GM11168 (cell line): ENCODE measurements around the gene LGALS1.
"Not testable (repeated sequence)": the region's sequence is repeated elsewhere in the genome, so short reads cannot be mapped to it uniquely, and the experiment has no call there.

Experiments used
- in situ Hi-C: fragments of 300-500 bp; cut with MboI; formaldehyde crosslinking; loops from one replicate; pipeline ENCODE4 v1.12.0; 2022; ENCODE audit warnings: low sequenced_read_pairs; ENCODE audit not compliant: unreplicated experiment

LGALS1 gene

DNA sequence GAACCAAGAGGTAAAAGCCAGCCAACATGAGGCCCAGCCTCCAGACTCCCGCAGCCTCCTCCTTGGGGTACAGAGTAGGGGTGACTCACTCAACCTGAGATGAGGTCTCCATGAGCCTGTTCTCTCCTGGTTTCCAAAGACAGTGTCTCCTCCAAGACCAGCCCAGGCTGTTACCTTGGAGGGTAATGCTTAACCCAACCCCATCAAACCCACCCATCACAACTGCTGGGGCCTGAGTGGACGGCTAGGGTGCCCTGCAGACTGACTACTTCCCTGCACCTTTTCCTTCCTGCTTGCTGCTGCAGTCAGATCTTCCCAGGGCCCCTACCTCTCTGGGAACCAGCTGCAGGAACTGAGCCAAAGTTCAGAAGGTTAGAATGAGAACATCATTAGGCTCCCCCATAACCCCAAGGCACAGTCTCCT is 5.6 kb downstream of the LGALS1 start:
- in situ Hi-C loops = loop anchor here (10.0 kb wide), 1 partner anchor 56 kb away; no protein-coding TSS in a partner anchor

DNA sequence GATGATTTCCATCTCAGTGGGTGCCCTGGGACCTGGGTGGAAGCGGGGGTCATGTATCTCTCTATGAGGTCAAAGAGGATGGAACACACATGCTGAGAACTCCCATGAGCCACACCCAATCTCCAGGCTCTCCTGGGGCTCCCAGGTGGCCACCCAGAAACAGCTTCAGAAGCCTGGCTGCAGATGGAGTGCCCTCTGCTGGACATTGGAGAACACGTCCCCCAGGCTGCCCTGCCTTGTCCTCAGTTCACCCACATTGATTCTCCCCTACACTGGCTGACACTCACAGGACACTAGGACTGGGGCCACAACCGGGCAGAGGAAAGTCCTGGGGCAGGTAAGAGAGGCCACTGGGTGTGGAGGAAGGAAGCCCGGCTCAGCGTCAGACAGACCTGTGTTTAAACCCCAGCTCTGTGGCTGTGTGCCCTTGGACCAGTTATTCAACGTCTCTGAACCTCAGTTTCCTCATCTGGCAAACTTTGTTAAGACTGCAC is 6.2 kb downstream of the LGALS1 start:
- in situ Hi-C loops = loop anchor here (10.0 kb wide), 1 partner anchor 57 kb away; no protein-coding TSS in a partner anchor

DNA sequence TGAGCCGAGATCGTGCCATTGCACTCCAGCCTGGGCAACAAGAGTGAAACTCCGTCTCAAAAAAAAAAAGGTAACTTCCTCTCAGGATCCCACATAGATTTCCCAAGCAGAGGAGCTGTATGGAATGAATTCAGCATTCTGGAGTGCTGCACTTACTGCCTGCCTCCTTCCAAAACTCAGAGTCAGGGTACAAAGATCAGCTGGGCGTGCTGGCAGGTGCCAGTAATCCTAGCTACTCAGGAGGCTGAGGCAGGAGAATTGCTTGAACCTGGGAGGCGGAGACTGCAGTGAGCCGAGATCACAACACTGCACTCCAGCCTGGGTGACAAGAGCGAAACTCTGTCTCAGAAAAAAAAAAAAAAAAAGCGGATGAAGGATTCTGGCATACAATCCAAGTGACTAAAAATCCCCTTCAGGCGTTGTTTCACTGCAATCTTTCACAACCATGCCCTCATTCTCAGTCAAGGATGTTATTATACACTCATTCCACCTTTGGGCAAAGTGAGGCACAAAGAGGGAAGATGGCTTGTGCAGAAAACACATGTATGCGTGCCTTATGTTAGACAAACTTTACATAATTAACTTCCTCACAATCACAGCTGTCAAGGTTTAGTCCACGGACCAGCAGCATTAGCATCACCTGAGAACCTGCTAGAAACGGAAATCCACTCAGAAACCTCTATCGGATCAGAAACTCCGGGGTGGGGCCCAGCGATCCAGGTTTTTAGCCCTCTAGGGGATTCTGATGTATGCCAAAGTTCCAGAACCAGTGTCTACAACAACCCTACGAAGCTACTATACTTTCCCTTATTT is 9.6 kb downstream of the LGALS1 start:
- in situ Hi-C loops = loop anchor here (10.0 kb wide), 1 partner anchor 60 kb away; no protein-coding TSS in a partner anchor

DNA sequence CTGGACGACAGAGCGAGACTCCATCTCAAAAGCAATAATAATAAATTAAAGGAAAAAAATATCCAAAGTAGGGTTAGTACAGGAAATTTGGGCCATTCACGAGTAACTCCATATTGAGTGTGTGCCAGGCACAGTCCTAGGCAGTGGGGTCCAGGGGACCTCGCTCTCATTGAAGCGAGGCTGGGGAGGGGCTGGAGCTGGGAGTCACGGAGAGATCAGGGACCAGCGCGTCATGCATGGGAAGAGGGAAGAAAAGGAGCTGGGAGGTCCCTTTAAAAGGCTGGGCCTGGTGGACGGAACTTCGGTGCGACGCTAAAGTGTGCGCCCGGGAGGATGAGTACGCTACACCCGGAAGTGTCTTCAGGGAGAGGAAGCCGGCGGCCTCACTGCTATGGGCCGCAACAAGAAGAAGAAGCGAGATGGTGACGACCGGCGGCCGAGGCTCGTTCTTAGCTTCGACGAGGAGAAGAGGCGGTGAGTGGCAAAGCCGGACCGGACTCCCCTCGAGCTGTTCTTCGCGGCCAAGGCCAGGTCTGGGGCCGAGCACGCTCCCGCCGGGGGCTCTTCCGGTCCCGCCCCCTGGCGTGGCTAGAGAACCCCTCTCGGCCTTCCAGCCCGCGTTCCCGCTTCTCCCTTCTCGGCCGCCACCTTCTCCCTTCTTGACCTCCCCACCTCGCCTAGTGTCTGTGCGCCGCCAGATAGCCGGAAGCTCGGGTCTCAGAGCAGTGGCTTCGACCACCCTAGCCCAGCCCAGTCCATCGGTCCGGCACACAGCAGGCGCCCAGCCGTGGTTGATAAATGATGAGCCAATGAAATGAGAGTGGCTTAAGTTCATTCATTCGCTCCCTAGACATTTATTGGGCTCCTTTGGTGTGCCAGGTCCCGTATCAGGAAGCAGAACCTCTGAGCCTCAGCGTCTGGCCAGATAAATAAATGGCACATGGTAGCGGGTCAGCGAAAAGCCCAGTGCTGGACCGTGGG is 10.9 kb downstream of the LGALS1 start, which contains the start of gene NOL12:
Gene NOL12, plus strand, starts transcription at position 342 of the 981 bp plus-strand sequence. Its CDS starts 50 bp downstream, at position 392.
- in situ Hi-C loops = loop anchor here (10.0 kb wide), 1 partner anchor 61 kb away; no protein-coding TSS in a partner anchor

DNA sequence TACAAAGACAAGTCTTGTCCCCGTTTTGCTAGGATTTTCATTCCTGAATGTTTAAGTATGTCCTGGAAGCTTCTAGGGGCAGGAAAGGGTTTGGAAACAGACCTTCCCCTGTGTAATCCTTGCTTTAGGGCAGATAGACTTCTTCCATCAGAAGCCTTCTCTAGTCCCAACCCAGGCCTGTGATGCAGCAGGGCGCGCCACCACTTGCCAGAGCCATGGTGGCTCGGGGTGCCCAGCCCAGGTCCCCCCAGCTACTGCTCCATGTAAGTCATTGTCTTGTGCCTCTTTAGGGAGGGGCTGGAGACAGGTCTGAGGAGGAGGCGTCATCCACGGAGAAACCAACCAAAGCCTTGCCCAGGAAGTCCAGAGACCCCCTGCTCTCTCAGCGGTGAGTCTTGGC is 15.0 kb downstream of the LGALS1 start:
- in situ Hi-C loops = no loop called here

DNA sequence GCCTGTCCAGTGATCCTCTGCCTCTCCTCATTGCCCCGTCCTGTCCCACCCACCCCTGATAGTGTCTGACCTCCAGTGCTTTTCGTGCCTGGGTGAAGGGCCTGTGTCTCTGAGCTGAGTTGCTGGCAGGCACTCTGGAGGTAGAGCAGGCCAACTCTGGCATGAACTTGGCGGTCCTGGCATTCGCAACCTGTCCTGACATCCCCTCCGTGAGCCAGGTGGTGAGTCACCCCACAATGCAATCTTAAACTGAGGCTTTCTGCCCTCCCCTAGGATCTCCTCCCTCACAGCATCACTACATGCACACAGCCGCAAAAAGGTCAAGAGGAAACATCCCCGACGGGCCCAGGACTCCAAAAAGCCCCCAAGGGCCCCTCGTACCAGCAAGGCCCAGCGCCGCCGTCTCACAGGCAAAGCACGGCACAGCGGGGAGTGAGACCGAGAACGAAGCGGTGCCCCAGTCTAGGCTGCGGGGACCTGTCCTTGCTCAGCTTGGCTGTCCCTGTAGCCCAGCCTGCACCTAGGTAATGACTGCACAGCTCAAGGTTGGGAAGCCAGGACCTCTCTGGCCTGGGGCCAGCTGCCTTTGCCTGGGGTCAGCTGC is 15.6 kb downstream of the LGALS1 start:
- in situ Hi-C loops = no loop called here

DNA sequence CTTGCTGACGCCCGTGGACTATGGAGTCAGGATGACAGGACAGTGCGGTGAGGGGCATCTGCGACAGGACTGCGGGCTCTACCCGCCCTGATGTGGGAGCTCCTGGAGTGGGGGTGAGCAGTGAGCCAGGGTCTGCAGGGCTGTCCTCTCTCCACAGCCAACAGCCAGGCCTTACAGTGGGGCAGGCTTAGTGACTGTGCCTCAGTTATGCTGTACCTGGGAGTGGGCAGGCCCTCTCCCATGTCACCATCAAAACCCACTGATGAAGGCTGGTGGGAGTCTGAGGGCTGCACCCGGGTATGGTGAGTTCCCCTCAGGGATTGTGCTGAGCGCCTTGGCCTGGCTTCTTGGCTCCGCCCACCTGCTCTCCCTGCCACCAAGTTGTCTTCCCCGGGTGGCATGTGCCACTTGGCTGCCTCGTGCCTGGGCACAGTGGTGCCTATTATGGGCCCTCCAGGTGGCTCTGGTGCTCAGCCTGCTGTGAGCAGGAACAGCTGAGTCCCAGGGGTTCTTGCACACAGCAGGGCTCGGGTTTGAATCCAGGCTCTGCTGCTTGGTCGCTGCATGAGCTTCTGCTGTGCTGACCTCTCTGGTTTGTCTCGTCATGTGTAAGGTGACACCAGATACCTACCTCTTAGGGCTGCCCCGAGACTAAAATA is 17.3 kb downstream of the LGALS1 start:
- in situ Hi-C loops = no loop called here

DNA sequence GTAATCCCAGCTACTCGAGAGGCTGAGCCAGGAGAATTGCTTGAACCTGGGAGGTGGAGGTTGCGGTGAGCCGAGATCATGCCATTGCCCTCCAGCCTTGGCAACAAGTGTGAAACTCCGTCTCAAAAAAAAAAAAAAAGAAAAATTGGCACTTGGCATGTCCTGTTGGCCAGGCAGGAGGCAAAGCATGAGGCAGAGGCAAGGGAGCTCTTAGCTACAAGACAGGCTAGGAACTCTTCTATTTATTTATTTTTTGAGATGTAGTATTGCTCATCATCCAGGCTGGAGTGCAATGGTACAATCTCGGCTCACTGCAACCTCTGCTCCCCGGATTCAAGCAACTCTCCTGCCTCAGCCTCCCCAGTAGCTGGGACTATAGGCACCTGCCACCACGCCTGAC is 18.7 kb downstream of the LGALS1 start:
- in situ Hi-C loops = not testable (repeated sequence)

DNA sequence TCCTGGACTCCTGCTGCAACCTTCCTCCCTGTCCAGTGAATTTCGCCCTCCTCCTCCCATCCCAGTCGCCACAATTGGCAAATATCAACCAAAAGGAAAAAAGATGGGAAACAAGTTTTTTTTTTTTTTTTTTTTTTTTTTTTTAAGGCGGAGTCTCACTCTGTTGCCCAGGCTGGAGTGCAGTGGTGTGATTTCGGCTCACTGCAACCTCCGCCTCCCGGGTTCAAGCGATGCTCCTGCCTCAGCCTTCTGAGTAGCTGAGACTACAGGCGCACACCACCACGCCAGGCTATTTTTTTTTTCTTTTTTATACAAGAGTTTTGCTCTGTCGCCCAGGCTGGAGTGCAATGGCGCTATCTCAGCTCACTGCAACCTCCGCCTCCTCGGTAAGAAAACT is 20.8 kb downstream of the LGALS1 start:
- in situ Hi-C loops = not testable (repeated sequence)

DNA sequence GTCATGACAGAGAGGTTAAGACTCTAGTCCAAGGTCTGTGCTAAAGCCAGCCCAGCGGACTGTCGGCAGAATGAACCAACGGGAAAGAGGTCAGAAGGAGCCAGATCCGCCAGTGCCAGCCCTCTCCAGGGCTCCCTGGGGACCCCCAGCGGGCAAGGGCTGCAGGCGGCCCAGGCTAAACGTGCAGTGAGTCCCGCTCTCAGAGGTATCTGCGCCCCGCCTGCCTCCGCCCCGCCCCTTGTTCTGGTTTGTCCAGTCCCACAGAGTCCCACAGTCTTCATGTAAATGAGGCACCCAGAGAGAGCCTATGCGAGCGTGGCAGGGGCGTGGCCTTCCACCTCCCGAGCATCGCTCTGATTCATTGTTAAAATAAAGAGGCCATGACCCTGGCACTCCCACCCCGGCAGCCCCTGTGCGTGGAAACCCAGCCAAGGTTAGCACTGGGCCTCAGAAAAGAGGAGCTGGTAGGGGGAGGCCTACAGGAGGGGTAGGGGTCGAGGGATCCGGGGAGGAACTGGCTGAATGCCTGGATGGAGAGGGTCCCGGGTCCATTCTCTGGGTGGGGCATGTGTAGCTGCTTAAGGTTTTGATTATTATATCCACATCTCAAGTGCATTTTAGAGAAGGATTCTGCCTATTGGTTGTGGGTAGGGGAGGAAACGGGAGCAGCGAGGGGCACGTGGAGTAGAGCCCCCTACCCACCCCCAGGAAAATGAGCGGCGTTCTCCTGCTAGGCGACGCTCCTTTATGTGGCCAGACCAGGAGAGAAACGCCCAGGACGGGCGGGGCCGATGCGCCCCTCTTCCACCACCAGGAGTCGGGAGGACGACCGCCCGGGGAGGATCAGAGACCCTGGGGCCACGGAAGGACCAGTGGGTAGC is 21.5 kb downstream of the LGALS1 start, which contains the start of gene TRIOBP:
Gene TRIOBP, plus strand, starts transcription at position 392 of the 881 bp plus-strand sequence. CDS start 4,318 bp downstream, outside the sequence.
- in situ Hi-C loops = no loop called here

DNA sequence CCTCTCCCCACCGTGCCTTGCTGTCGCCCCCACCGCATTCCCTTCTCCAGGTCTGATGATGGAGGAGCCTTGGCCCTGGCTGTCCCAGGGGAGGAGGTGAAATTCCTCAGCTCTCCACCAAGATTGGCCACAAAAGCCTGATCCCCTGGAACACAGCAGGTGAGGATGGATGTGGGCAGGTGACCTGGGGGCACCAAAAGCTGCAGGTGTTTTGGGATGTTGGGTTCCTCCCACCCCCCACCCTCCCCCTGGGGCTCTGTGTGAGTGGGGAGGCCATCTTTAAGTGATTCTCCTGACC is 22.1 kb downstream of the LGALS1 start:
- in situ Hi-C loops = no loop called here

DNA sequence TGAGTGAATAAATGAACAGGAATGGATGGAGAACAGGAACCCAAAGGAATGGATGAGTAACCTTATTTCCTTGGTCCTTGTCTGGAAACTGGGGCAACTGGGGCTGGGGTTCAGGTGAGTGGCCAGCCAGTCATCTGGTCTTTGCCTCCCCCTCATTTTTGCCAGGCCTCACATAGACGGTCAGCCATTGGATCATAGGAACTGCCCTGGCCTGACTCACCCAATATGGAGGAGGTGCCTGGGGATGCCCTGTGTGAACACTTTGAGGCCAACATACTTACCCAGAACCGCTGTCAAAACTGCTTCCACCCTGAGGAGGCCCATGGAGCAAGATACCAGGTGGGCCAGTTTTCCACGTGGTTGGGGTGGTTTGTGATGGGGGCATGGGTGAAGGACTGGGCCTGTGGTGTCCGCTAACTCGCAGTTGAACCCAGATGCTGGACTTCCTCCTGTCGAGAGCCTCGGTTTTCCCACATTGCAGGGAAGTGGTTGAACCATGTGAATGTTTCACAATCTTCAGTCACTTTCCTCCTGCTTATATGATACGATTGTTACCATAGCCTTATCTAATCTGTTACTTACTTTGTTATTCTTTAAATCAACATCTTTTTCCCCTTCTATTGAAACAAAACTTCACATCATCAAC is 25.8 kb downstream of the LGALS1 start:
- in situ Hi-C loops = no loop called here

DNA sequence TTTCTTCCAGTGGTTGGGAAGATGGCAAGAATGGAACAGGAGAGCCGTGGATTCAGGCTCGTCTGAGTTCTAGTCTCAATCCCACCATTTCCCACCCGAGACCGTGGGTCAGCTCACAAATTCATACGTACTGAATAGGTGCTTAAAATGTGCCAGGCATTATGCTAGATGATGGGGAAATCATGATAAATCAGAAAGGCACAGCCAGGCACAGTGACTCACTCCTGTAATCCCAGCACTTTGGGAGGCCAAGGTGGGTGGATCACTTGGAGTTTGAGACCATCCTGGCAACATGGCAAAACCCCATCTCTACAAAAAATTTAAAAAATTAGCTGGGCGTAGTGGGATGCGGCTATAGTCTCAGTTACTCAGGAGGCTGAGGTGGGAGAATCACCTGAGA is 28.5 kb downstream of the LGALS1 start:
- in situ Hi-C loops = no loop called here

DNA sequence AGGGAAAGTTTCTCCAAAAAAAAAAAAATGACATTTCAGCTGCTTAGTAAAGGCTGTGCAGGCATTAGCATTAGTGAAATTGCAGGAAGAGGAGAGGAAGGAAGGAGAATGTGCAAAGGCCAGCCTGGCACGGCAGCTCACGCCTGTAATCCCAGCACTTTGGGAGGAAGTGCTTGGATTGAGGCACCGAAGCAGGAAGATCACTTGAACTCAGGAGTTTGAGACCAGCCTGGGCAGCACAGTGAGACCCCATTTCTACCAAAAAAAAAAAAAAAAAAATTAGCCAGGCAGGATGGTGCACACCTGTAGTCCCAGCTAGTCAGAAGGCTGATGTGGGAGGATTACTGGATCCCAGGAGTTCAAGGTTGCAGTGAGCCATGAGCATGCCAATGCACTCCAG is 29.2 kb downstream of the LGALS1 start:
- in situ Hi-C loops = no loop called here

DNA sequence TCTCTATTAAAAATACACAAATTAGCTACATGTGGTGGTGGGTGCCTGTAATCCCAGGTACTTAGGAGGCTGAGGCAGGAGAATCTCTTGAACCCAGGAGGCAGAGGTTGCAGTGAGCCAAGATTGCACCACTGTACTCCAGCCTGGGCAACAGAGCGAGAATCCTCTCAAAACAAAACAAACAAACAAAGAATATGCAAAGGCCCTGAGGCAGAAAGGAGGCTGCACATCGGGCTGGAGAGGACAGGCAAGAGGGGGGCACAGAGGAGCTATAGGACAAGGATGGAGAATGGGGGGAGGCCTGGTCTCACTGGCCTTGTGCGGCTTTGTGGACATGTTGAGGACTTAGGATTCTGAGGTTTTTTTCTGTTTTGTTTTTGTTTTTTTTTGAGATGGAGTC is 29.8 kb downstream of the LGALS1 start:
- in situ Hi-C loops = no loop called here

DNA sequence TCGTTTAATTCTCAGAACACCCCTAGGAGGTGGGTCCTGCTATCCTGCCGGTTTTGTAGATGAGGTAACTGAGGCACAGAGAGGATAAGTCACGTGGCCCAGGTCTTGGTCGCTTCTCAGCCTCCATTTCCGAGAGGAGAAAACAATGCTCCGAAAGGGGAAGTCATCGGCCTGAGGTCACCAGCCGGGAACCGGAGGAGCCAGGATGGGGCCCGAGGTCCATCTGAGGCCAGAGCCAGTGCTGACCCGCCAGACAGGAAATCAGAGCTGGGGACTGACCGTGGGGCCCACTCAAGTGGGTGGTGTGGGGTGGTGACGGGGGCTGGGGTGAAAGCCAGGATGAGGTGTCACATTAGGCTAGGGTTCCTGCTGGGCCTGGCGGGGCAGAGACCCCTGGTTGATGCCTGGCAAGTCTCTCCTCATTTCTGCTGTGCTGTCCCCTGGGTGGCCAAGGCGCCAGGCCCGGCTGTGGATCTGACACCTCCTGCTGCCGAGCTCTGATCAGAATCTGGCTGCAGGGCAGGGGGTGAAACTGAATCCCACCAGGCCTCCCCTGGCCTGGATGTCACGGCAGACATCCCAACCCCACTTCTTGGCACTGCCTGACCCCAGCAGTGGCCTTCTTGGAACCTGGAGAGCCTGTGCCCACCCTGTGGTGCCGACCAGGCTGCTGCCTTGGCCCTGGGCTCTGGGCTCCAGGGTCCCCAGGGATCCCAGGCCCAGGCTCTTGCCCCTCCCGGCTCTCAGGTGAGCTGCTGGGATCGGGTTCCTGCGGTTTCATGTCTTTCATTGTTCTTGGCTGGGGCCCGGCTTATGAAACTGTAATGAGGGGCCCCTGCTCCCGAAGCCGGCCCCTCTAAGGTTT is 33.4 kb downstream of the LGALS1 start:
- in situ Hi-C loops = no loop called here

DNA sequence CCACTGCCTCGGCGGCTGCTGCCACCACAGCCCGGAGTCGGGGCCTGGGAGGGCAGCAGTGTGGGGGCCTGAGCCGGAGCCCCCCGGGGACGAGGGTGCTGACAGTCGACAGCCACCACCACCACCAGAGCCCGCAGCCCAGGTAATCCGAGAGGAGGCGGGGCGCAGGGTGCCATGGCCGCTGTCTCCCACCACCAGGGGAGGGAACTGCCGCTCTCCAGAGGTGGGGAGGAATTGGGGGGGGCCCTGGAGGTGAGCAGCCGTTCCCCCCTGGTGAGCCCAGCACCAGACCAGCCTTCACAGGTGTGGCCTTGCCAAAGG is 34.0 kb downstream of the LGALS1 start:
- in situ Hi-C loops = no loop called here

DNA sequence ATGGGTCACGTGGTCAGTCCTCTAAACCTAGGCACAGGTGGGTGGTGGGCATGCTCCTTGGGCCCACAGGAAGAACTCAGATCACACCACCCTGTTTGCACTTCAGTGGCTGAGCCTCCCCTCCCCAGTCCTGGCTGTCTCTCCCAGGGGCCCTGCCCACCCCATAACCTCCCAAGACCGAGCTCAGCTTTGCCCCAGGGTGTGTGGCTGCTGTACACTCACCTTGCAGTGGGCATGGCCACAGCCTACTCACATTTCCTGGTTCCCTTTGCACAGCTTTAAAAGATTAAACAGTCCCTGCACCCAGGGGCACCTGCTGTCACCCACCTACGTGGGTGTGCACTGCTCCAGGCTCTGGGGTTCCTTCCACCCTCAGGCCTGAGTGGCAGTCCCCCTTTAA is 35.2 kb downstream of the LGALS1 start:
- in situ Hi-C loops = no loop called here
